Ishikawa (cell line): ENCODE measurements around the gene ITPR1.

ENCODE experiments used
- CEBPB ChIP-seq: IDR thresholded peaks from 2 replicates; pipeline ENCODE4 v1.6.1; 2012
- EGR1 ChIP-seq: IDR thresholded peaks from 2 replicates; pipeline ENCODE4 v1.6.1; 2012
- EP300 ChIP-seq: IDR thresholded peaks from 2 replicates; pipeline ENCODE4 v1.6.1; 2012; ENCODE audit warnings: borderline replicate concordance
- RAD21 ChIP-seq: IDR thresholded peaks from 2 replicates; pipeline ENCODE4 v1.6.1; 2012; ENCODE audit warnings: low read depth
- TAF1 ChIP-seq: IDR thresholded peaks from 2 replicates; pipeline ENCODE4 v1.6.1; 2012; ENCODE audit warnings: low read depth, mild to moderate bottlenecking
- TEAD4 ChIP-seq: IDR thresholded peaks from 2 replicates; pipeline ENCODE4 v1.6.1; 2012
- ZBTB7A ChIP-seq: IDR thresholded peaks from 2 replicates; pipeline ENCODE4 v1.6.1; 2012; ENCODE audit warnings: low read depth
- TF ChIP-seq, protein P1 (sequence below): IDR thresholded peaks from 2 replicates; pipeline ENCODE4 v1.6.1; 2012
- TF ChIP-seq, protein P2 (sequence below): IDR thresholded peaks from 2 replicates; pipeline ENCODE4 v1.6.1; 2012; ENCODE audit warnings: low read depth, mild to moderate bottlenecking
- TF ChIP-seq, protein P3 (sequence below): IDR thresholded peaks from 2 replicates; pipeline ENCODE4 v1.6.1; 2012

DNA sequence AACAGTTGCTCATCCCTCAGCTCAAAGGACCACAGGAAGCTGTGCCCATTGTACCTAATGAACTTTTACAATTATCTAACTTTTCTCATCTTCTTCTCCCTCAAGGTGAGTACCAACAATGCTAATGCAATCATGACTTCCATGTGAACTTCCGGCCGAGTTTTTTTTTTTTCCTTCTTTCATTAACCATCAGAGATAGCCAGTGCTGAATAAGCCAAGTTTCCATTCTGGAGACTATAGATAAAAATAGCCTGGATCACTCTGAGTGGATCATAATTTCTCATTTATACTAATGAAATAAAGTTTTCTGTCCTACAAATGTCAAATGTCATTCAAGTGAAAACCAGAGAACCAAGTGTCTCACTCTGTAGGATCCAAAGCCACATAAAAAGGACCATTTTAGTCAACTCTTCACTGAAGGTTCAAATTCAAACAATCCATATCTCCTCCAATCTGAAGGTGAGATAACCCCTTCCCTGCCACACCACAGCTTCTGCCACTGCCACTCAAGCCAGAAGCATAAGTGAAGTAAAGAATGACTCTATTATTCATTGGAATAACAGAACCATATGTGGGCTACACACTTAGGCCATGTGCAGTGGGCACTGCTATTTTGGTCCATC is 31.6 kb upstream of the ITPR1 start:
- TF ChIP-seq EP300 (no peak), EGR1 (no peak), CEBPB (no peak), TAF1 (no peak), TEAD4 (no peak), ZBTB7A (no peak), RAD21 (no peak)
- TF ChIP-seq, protein P1, sequence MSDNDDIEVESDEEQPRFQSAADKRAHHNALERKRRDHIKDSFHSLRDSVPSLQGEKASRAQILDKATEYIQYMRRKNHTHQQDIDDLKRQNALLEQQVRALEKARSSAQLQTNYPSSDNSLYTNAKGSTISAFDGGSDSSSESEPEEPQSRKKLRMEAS: no peak
- TF ChIP-seq, protein P2, sequence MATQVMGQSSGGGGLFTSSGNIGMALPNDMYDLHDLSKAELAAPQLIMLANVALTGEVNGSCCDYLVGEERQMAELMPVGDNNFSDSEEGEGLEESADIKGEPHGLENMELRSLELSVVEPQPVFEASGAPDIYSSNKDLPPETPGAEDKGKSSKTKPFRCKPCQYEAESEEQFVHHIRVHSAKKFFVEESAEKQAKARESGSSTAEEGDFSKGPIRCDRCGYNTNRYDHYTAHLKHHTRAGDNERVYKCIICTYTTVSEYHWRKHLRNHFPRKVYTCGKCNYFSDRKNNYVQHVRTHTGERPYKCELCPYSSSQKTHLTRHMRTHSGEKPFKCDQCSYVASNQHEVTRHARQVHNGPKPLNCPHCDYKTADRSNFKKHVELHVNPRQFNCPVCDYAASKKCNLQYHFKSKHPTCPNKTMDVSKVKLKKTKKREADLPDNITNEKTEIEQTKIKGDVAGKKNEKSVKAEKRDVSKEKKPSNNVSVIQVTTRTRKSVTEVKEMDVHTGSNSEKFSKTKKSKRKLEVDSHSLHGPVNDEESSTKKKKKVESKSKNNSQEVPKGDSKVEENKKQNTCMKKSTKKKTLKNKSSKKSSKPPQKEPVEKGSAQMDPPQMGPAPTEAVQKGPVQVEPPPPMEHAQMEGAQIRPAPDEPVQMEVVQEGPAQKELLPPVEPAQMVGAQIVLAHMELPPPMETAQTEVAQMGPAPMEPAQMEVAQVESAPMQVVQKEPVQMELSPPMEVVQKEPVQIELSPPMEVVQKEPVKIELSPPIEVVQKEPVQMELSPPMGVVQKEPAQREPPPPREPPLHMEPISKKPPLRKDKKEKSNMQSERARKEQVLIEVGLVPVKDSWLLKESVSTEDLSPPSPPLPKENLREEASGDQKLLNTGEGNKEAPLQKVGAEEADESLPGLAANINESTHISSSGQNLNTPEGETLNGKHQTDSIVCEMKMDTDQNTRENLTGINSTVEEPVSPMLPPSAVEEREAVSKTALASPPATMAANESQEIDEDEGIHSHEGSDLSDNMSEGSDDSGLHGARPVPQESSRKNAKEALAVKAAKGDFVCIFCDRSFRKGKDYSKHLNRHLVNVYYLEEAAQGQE: no peak
- TF ChIP-seq, protein P3, sequence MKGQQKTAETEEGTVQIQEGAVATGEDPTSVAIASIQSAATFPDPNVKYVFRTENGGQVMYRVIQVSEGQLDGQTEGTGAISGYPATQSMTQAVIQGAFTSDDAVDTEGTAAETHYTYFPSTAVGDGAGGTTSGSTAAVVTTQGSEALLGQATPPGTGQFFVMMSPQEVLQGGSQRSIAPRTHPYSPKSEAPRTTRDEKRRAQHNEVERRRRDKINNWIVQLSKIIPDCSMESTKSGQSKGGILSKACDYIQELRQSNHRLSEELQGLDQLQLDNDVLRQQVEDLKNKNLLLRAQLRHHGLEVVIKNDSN: no peak
